Activated naive CD8-positive, alpha-beta T cell treated with anti-CD3 and anti-CD28 coated beads, Interleukin-2, amount 10 ng/mL, durations not matched to agents 7 days and 5 days (primary cell): ENCODE results near the gene LINC00305. TPM values are rescaled to one million over a fixed set of nuclear protein-coding genes. Genes with fewer than 3 reads are reported as not detected.

Source experiments
- ATAC-seq: fragments of 150-1000 bp; cut with Tn5 transposase; one replicate; pipeline ENCODE4 v1.10.0; 2021; ENCODE audit warnings: low read depth, moderate library complexity
- POLR2A ChIA-PET: fragments of 350-600 bp; sonication (Branson Sonifier 250); formaldehyde crosslinking; loops from one replicate; lab custom pipeline; 2021; ENCODE audit warnings: antibody characterized with exemption; lab: Charles Lee
- DNase-seq: peaks from one replicate; pipeline ENCODE4 v3.0.0; 2021
- H3K27ac Mint-ChIP-seq: one replicate; pipeline ENCODE4 v1.8.0; 2022; ENCODE audit warnings: mild to moderate bottlenecking, mixed read lengths
- H3K27me3 Mint-ChIP-seq: one replicate; pipeline ENCODE4 v1.8.0; 2022; ENCODE audit warnings: mild to moderate bottlenecking, moderate library complexity, mixed read lengths
- H3K36me3 Mint-ChIP-seq: one replicate; pipeline ENCODE4 v1.8.0; 2021; ENCODE audit warnings: mild to moderate bottlenecking, mixed read lengths
- H3K4me1 Mint-ChIP-seq: one replicate; pipeline ENCODE4 v1.8.0; 2021; ENCODE audit warnings: mixed read lengths
- H3K4me3 Mint-ChIP-seq: one replicate; pipeline ENCODE4 v1.8.0; 2022; ENCODE audit warnings: mild to moderate bottlenecking, moderate library complexity, mixed read lengths
- H3K9me3 Mint-ChIP-seq: one replicate; pipeline ENCODE4 v1.8.0; 2021; ENCODE audit warnings: mixed read lengths
- total RNA-seq, 2 experiments: library from RNA; stranded (reverse); gene quantifications; one replicate each; pipeline ENCODE4 v1.2.3, GENCODE V29; 2021

LINC00305 gene
- total RNA-seq, 2 experiments from 2014 or later = not detected

- H3K27ac Mint-ChIP-seq = no peak overlapping the region
- POLR2A ChIA-PET = no interaction called here
- H3K4me3 Mint-ChIP-seq = no peak overlapping the region
- no peaks in the 10 kb centered on the region for H3K4me1 Mint-ChIP-seq
- ATAC-seq = no peak
- no peaks in the 10 kb centered on the region for H3K36me3 Mint-ChIP-seq
- H3K27me3 Mint-ChIP-seq = no peaks in the 10 kb centered on the region
- H3K9me3 Mint-ChIP-seq = no peaks in the 10 kb centered on the region
- no peak for DNase-seq
Measured at GRCh38 chr18:64100116-64100922, 48.6 kb downstream of the LINC00305 start.

DNA sequence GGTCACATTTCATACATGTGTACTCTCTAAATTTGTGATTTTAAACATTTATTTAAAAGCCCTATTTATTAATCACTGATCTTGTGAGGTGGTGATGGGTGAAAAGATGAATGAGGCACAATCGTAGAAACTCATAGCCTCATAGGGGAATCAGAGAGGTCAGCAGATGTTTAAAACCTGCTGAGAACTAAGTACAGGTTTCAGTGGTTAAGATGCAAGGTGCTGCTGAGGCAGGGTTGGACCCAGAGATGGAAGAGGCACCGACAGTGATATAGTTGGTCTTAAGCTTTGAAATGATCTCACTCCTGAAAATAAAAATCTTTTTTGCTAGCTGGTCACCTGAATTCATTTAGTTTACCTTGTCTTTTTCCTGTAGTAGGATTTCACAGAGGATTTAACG is 49.6 kb downstream of the LINC00305 start:
- Mint-ChIP-seq H3K4me3 (no peak overlapping the region), H3K27me3 (peaks cover 3% of the 10 kb centered on the region), H3K9me3 (no peaks in the 10 kb centered on the region), H3K27ac (no peak overlapping the region), H3K36me3 (no peaks in the 10 kb centered on the region), H3K4me1 (no peaks in the 10 kb centered on the region)
- POLR2A ChIA-PET = no interaction called here
- DNase-seq = no peak
- no peak for ATAC-seq

DNA sequence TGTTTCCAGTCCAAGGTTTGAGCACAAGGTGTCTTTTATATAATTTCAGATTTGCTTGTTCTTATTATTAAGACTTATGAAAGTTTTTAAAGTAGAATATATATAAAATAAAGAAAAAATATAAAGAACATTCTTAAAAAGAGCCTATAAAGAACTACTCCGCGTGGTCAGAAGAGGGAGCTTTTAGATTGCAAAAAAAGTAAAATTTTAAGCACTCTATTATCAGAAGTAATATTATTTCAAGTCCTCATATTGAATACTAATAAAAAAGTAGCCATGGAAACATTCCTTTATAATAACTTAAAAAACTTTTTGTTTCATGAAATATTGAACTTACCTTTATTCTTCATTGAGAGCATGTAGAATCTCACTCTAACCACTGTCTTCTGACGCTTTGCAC is 51.4 kb downstream of the LINC00305 start:
- POLR2A ChIA-PET = no interaction called here
- DNase-seq = no peak
- no peak overlapping the region for H3K4me3 Mint-ChIP-seq
- ATAC-seq = no peak
- no peaks in the 10 kb centered on the region for H3K4me1 Mint-ChIP-seq
- H3K27ac Mint-ChIP-seq = no peak overlapping the region
- H3K36me3 Mint-ChIP-seq = no peaks in the 10 kb centered on the region
- peaks cover 3% of the 10 kb centered on the region for H3K27me3 Mint-ChIP-seq
- no peaks in the 10 kb centered on the region for H3K9me3 Mint-ChIP-seq

GRCh38 chr18:64095056-64095455 is 53.8 kb downstream of the LINC00305 start:
- POLR2A ChIA-PET = no interaction called here
- ATAC-seq = no peak
- no peak overlapping the region for H3K4me3 Mint-ChIP-seq
- DNase-seq = no peak
- no peaks in the 10 kb centered on the region for H3K9me3 Mint-ChIP-seq
- no peak overlapping the region for H3K27ac Mint-ChIP-seq
- peaks cover 3% of the 10 kb centered on the region for H3K27me3 Mint-ChIP-seq
- no peaks in the 10 kb centered on the region for H3K4me1 Mint-ChIP-seq
- no peaks in the 10 kb centered on the region for H3K36me3 Mint-ChIP-seq

DNA sequence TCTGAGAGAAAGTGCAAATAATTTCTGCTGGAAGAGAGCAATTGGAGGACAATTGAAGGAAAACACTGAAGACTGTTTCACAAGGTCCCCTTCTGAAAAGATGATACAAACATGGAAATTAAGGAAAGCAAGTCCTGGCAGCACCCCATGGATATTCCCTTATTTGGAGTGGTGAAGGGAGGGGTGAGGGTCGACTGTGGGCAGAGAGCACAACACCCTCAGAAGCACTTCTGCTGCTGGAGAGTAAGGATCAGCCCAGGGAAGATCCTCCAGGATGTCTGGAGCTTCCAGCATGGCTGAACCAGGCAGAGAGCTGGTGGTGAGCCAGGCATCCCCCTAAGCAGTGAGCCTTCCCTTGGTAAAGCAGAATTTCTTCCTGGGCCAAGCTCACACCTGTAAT is 54.7 kb downstream of the LINC00305 start:
- POLR2A ChIA-PET = no interaction called here
- H3K27me3 Mint-ChIP-seq = peaks cover 3% of the 10 kb centered on the region
- H3K36me3 Mint-ChIP-seq = no peaks in the 10 kb centered on the region
- no peaks in the 10 kb centered on the region for H3K9me3 Mint-ChIP-seq
- DNase-seq = no peak
- H3K27ac Mint-ChIP-seq = no peak overlapping the region
- no peak for ATAC-seq
- H3K4me3 Mint-ChIP-seq = no peak overlapping the region
- no peaks in the 10 kb centered on the region for H3K4me1 Mint-ChIP-seq

DNA sequence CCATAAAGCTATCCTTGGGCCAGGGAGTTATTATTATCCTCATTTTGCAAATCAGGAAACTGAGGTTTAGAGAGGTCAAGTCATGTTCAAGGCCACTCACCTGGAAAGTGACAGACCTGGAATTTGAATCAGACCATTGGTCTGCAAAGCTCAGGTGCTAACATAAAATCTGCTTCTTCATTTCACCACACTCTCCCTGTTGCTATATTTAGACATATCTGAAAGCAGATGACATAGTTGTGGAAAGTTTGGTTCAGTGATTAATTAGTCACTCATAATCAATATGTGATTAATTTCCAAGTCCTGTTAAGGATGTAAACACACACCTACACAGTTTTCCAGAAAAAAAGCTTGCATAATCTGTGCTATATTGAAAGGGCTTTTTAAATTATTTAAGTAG is 57.4 kb downstream of the LINC00305 start:
- no peaks in the 10 kb centered on the region for H3K9me3 Mint-ChIP-seq
- no peaks in the 10 kb centered on the region for H3K36me3 Mint-ChIP-seq
- ATAC-seq (no peak), DNase-seq (no peak)
- H3K27me3 Mint-ChIP-seq = peaks cover 3% of the 10 kb centered on the region
- H3K27ac Mint-ChIP-seq = no peak overlapping the region
- POLR2A ChIA-PET = no interaction called here
- no peak overlapping the region for H3K4me3 Mint-ChIP-seq
- no peaks in the 10 kb centered on the region for H3K4me1 Mint-ChIP-seq

DNA sequence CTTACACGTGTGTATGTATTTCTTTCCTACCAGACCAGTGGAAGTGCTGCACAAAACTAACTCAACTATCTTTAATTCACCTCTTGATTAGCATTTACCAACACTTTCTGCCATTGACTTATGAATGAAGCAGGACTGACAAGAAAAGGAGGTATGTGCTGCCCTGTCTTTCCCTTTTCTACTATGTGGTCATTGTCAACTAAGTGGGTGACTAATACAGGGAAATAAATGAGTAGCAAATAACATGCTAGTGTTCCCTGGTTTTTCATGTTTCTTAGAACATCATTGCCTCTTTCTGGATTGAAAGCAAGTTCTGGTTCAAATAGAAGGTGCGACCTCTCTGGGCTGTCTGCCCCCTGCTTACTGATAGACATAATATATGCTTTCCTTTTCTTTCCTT is 58.0 kb downstream of the LINC00305 start:
- H3K4me3 Mint-ChIP-seq = no peak overlapping the region
- no peak overlapping the region for H3K27ac Mint-ChIP-seq
- H3K27me3 Mint-ChIP-seq = peaks cover 3% of the 10 kb centered on the region
- no peak for DNase-seq
- no peaks in the 10 kb centered on the region for H3K9me3 Mint-ChIP-seq
- POLR2A ChIA-PET = no interaction called here
- H3K36me3 Mint-ChIP-seq = no peaks in the 10 kb centered on the region
- H3K4me1 Mint-ChIP-seq = no peaks in the 10 kb centered on the region
- ATAC-seq = no peak

GRCh38 chr18:64083916-64084315 is 65.0 kb downstream of the LINC00305 start:
- POLR2A ChIA-PET = no interaction called here
- Mint-ChIP-seq H3K4me3 (no peak overlapping the region), H3K4me1 (no peaks in the 10 kb centered on the region), H3K27me3 (no peaks in the 10 kb centered on the region), H3K27ac (no peak overlapping the region), H3K9me3 (no peaks in the 10 kb centered on the region), H3K36me3 (no peaks in the 10 kb centered on the region)
- DNase-seq = no peak
- ATAC-seq = no peak

GRCh38 chr18:64082513-64082912 is 66.4 kb downstream of the LINC00305 start:
- no peaks in the 10 kb centered on the region for H3K36me3 Mint-ChIP-seq
- ATAC-seq (no peak), DNase-seq (no peak)
- H3K4me1 Mint-ChIP-seq = no peaks in the 10 kb centered on the region
- H3K4me3 Mint-ChIP-seq = no peak overlapping the region
- H3K27me3 Mint-ChIP-seq = peaks cover 2% of the 10 kb centered on the region
- no peaks in the 10 kb centered on the region for H3K9me3 Mint-ChIP-seq
- no peak overlapping the region for H3K27ac Mint-ChIP-seq
- POLR2A ChIA-PET = no interaction called here

DNA sequence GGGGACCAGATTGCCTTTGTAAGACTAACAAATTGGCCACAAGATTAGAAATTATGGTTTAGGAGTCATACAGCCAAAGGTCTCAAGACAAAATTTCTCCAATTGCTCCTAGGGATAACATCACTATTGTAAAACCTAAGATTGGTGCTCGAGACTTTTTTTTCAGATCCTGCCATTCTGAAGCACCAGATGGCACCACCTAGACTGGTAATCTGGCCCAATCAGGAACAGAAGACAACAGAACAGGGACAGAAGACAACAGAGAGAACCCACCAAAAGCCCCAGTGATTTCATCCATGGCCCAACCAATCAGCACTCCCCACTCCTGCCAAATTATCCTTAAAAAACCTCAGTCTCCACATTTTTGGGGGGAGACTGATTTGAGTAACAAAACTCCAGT is 66.8 kb downstream of the LINC00305 start:
- Mint-ChIP-seq H3K27ac (no peak overlapping the region), H3K4me1 (no peaks in the 10 kb centered on the region), H3K4me3 (no peak overlapping the region), H3K9me3 (no peaks in the 10 kb centered on the region), H3K27me3 (peaks cover 2% of the 10 kb centered on the region), H3K36me3 (no peaks in the 10 kb centered on the region)
- POLR2A ChIA-PET = no interaction called here
- ATAC-seq (no peak), DNase-seq (no peak)

- Mint-ChIP-seq H3K36me3 (no peaks in the 10 kb centered on the region), H3K27me3 (peaks cover 2% of the 10 kb centered on the region), H3K9me3 (no peaks in the 10 kb centered on the region), H3K4me1 (no peaks in the 10 kb centered on the region), H3K4me3 (no peak overlapping the region), H3K27ac (no peak overlapping the region)
- ATAC-seq = no peak
- POLR2A ChIA-PET = no interaction called here
- DNase-seq = no peak
Measured at GRCh38 chr18:64073971-64074370, 74.9 kb downstream of the LINC00305 start.

DNA sequence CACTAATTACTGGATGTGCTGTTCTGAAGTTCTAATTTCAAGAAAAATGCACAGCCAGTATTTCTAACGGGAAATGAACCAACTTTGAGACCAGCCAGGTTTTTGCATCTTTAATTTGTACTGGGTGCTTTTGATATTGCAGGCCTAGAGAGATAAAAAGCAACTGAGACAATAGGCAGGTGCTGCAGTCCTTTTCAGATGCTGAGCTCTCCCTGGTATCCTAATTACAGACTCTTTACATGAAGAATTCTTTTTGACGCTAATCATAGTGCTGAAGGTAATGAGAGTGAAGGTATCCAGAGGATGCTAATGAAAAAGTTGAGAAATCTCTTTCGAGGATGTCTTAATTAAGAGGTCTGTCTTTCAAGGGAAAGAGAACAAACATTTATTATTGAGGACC is 93.9 kb downstream of the LINC00305 start:
- DNase-seq (no peak), ATAC-seq (no peak)
- no peaks in the 10 kb centered on the region for H3K36me3 Mint-ChIP-seq
- no peak overlapping the region for H3K27ac Mint-ChIP-seq
- peaks cover 1% of the 10 kb centered on the region for H3K9me3 Mint-ChIP-seq
- no peak overlapping the region for H3K4me3 Mint-ChIP-seq
- H3K27me3 Mint-ChIP-seq = no peaks in the 10 kb centered on the region
- no peaks in the 10 kb centered on the region for H3K4me1 Mint-ChIP-seq
- POLR2A ChIA-PET = no interaction called here

DNA sequence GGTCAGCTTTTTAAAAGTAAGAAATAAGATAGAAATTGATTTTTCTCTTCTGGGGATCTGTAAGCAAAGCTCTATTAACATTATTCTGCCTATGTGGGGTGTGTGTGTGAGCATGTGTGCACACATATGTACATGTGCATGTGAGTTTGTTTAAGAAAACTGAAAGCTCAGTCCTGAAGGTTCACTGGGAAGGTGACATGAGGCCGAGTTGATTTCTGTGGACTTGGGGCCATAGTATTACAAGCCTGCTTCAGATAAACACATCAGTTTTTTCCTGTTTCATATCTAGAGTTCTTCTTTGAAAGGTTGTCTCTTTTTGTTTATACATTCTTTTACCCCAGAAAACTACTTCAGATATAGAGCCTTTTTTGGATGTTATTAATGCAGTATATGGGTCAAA is 95.6 kb downstream of the LINC00305 start:
- Mint-ChIP-seq H3K4me1 (no peaks in the 10 kb centered on the region), H3K27me3 (no peaks in the 10 kb centered on the region), H3K36me3 (no peaks in the 10 kb centered on the region), H3K4me3 (no peak overlapping the region), H3K9me3 (no peaks in the 10 kb centered on the region), H3K27ac (no peak overlapping the region)
- POLR2A ChIA-PET = no interaction called here
- ATAC-seq = no peak
- no peak for DNase-seq

DNA sequence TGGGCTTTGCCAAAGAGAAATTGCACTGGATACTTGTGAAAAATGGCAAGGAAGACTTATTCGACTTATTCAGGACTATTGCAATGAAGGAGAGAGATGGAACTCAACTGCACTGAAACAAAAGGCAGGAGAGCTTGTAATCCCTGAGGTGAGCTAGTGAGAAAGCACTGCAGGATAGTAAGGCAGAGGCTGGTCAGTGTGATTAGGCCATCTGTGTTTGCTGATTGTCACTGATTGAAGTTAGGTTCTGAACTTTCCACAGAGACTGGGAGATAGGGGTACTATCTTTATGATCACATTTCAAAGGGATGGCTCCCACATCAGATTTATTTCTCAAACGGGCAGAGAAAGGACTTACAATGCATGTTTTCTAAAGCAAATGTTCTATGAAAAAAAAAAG is 96.1 kb downstream of the LINC00305 start:
- DNase-seq (no peak), ATAC-seq (no peak)
- no peaks in the 10 kb centered on the region for H3K27me3 Mint-ChIP-seq
- no peak overlapping the region for H3K4me3 Mint-ChIP-seq
- no peaks in the 10 kb centered on the region for H3K36me3 Mint-ChIP-seq
- no peak overlapping the region for H3K27ac Mint-ChIP-seq
- H3K9me3 Mint-ChIP-seq = no peaks in the 10 kb centered on the region
- H3K4me1 Mint-ChIP-seq = no peaks in the 10 kb centered on the region
- POLR2A ChIA-PET = no interaction called here
